KOPT-K1 (cell line): Measurements from ENCODE around the gene NBPF1.
"Not testable (repeated sequence)": the region's sequence is repeated elsewhere in the genome, so short reads cannot be mapped to it uniquely, and the experiment has no call there.

Source experiments
- H3K27ac ChIP-seq: fragments of 200-600 bp; sonication (generic); 2 replicates; pipeline ENCODE4 v1.5.1; 2016; ENCODE audit warnings: antibody characterized with exemption, mild to moderate bottlenecking, low read depth, low read length; ENCODE audit not compliant: poor library complexity, severe bottlenecking
- H3K36me3 ChIP-seq: fragments of 200-600 bp; sonication (generic); 2 replicates; pipeline ENCODE4 v1.5.1; 2017; ENCODE audit warnings: antibody characterized with exemption, mild to moderate bottlenecking, low read length, moderate library complexity; ENCODE audit not compliant: insufficient read depth
- H3K9me3 ChIP-seq: fragments of 200-600 bp; sonication (generic); 2 replicates; pipeline ENCODE4 v1.5.1; 2017; ENCODE audit warnings: antibody characterized with exemption, low read length, mild to moderate bottlenecking; ENCODE audit not compliant: insufficient read depth, poor library complexity, severe bottlenecking

The NBPF1 gene

DNA sequence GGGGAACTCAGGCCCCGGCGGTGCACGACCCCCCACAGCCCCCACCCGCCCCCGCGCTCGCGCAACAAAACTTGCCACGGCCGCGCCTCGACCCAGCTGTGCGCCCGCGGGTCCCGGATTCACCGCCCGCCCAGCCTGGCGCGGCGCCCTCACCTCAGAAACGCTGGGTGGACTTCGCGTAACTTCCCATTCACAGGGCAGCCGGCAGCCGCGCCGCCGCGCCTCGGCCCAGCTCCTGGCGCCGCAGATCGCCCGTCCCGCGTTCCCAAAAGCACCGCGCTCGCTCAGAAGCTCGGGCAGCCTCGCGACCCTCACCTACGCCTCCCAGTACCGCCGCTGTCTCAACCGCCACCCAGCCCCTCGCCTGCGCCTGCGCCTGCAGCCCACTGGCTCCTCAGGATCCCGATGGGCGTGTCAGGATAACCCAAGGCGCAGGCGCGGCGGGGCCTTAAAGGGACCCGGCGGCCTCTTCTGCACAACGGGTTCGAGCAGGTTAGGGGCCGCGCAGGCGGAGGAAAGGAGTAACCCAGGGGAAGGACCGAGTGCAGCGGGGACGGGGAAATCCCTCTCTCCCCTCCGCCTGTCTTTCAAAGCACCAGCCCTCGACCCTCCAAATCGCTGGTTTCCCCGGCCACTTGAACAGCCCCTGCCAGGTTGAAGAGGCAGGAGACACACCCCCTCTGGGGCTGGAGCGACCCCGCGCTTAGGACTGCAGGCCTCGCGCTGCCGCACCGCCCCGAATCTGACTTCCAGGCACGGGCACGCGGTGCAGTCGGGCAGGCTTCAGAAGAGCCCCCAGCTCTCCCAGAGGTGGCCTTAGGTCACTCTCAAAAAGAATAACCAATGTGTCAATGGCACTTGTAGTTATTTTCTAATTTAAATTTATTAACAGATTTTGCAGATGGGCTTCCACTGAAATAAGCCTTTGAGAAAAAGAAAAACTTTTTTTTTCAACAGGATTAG, at the start of gene NBPF1:
NBPF1 (minus strand) TSS at position 380 of the 963 bp plus-strand sequence.
- H3K27ac ChIP-seq, result peak within 1 kb of the TSS; percentile 56

DNA sequence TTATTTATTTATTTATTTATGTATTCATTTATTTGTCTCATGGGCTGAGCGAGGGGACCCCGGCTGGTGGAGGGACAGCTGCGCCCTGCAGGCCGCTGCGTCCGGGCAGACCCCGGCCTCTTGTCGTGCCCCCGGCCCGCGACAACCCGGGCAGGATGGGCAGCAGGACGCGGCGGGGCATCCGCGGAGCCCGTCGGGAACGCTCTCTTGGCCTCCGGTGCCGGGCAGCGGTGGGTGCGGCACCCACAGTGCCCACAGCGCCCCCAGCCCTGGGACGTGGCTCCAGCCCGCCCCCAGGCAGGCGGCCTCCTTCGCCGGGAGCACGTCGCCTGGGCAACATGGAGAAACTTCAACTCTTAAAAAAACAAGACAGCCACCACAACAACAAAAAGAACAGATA, 44.9 kb upstream of the NBPF1 start:
- H3K36me3 ChIP-seq, H3K27ac ChIP-seq, H3K9me3 ChIP-seq: not testable (repeated sequence)

More for the DNA sequence above, at the start of gene NBPF1:
- no peaks in the 10 kb centered on the region for H3K9me3 ChIP-seq
- peaks cover 8% of the 10 kb centered on the region; the same call in 1 of the 2 replicates for H3K36me3 ChIP-seq

DNA sequence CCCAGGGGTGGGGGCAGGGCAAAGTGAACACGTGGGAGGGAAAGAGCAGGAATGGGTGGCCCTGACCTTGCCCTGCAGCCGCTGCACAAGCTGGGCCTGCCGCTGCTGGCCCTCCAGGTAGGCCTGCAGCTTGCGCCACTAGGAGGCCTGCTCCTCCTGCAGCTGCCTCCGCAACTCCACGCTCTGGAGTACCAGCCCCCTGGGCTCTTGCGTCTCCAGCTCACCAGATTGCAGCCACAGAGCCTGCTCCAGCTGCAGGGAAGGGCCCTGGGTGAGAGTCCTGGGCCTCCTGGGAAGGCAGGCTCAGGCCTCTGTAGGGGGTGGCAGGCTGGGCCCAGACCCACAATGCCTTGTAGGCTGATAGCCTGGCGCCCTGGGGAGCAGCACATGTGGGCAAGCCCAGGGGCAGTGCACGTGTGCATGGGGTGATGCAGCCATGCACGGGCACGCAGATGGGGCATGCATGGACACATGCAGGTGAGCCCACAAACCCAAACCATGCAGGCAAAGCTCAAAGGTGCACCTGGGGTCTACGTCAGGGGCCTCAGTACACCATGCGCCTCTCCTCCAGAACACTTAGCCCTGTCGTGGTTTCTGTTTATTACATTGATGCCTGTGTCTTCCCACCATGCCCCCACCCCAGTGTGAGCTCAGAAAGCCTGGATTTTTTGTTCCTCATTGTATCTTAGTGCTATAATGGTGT, 43.8 kb upstream of the NBPF1 start:
- H3K9me3 ChIP-seq, H3K27ac ChIP-seq, H3K36me3 ChIP-seq: not testable (repeated sequence)

DNA sequence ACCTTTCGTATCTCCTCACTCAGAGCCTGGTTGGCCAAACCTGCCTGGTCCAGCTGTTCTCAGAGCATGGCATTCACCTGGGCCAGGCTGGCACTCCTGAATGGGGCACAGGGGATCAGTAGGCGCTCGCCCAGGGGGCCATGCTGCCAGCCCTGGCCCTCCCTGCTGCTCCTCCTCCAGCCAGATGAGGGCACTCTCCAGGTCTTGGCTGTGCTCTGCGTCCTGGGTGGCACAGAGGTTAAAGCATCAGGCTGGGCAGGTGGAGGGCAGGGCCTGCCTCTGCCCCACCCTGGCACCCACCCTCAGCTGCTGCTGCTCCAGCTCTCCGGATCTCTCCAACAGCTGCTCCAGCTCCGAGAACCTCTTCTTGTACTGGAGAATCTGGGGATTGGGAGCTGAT, 43.2 kb upstream of the NBPF1 start:
- not testable (repeated sequence) for H3K36me3 ChIP-seq, H3K27ac ChIP-seq, H3K9me3 ChIP-seq

DNA sequence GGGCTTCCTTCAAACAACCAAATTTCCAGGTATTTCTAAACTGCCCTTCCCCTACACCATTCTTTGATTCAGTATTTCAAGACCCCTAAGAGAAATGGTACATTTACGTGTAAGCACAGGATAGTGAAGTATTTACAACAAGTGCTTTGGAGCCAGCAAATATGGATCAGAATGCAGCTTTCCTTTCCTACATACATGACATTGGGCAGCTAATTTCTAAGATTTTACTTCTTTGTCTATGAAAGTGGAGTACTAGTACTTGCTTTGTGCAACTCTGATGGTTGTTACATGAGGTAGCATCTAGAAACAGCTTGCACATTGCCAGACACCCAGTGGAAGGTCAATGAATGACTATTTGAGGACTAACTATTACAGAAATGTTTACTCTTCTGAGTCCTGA, 38.2 kb upstream of the NBPF1 start:
- H3K27ac ChIP-seq, H3K36me3 ChIP-seq, H3K9me3 ChIP-seq: not testable (repeated sequence)

DNA sequence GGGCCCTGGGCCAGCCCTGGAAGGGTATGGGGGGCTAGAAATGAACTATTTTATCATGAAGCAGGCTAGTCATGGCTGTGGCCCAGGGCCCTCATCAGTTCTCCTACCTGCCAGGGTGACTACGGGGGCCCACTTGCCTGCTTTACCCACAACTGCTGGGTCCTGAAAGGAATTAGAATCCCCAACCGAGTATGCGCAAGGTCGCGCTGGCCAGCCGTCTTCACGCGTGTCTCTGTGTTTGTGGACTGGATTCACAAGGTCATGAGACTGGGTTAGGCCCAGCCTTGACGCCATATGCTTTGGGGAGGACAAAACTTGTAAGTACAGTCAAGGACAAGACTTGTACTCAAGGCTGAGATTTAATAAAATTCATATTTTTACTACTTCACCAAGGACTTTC, 36.6 kb upstream of the NBPF1 start:
- H3K27ac ChIP-seq, H3K9me3 ChIP-seq, H3K36me3 ChIP-seq: not testable (repeated sequence)

DNA sequence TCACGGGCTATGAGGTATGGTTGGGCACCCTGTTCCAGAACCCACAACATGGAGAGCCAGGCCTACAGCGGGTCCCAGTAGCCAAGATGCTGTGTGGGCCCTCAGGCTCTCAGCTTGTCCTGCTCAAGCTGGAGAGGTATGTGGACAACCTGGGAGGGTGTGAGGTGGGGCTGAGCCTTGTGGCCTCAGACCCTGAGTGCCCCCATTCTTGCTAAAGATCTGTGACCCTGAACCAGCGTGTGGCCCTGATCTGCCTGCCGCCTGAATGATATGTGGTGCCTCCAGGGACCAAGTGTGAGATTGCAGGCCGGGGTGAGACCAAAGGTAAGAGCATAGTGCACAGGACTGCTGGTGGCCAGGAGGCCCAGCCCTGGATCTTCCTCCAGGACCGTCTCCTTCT, 36.0 kb upstream of the NBPF1 start:
- H3K27ac ChIP-seq, H3K9me3 ChIP-seq, H3K36me3 ChIP-seq: not testable (repeated sequence)

DNA sequence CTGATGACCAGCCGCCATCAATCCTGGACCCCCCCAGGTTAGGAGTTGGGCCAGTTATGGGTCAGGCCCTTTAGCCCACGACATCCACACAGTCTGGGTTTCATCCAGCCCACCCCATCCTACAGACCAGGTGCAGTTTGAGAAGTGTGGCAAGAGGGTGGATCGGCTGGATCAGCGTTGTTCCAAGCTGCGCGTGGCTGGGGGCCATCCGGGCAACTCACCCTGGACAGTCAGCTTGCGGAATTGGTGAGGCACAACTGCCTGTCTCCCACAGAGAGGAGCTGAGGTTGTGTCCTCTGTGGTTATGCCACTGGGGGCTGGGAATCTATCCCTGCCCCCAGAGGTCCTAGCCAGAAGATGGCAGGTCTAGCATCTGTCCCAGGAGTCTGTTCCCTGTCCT, 35.4 kb upstream of the NBPF1 start:
- H3K27ac ChIP-seq, H3K36me3 ChIP-seq, H3K9me3 ChIP-seq: not testable (repeated sequence)

DNA sequence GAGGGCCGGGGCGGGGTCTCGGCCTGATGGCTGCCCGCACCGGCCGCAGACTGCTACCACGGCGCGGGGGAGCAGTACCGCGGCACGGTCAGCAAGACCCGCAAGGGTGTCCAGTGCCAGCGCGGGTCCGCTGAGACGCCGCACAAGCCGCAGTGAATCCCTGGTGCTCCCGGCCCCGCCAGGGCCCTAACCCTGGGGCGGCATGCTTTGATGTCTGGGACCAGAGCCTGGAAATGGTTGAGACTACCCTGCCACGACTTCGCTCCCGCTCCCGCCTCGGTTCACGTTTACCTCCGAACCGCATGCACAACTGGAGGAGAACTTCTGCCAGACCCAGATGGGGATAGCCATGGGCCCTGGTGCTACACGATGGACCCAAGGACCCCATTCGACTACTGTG, 34.9 kb upstream of the NBPF1 start:
- H3K36me3 ChIP-seq, H3K27ac ChIP-seq, H3K9me3 ChIP-seq: not testable (repeated sequence)

DNA sequence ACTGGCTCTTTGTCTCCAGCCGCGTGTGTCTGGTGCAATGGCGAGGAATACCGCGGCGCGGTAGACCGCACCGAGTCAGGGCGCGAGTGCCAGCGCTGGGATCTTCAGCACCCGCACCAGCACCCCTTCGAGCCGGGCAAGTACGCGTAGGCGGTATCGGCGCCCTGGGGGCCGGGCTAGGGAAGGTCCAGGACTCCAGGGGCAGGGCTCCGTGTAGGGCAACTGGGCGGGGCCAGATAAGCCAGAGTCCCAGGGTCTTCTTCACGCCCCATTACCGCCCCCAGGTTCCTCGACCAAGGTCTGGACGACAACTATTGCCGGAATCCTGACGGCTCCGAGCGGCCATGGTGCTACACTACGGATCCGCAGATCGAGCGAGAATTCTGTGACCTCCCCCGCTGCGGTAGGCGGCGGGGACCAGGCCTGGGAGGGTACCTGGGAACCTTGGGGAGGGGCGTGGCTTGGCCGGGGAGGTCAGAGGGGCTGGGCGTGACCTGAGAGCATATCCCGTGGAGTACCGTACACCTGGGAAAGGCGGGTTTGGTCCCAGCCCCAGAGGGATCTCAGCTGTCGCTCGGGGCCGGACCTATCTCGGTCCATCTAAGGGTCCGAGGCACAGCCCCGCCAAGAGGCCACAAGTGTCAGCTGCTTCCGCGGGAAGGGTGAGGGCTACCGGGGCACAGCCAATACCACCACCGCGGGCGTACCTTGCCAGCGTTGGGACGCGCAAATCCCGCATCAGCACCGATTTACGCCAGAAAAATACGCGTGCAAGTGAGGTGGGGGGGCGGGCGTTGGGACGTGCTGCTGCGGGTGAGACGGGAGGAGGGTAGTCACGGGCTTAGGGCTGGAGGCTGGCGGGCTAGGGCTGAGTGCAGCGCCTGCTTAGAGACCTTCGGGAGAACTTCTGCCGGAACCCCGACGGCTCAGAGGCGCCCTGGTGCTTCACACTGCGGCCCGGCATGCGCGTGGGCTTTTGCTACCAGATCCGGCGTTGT, 34.1 kb upstream of the NBPF1 start:
- not testable (repeated sequence) for H3K27ac ChIP-seq, H3K9me3 ChIP-seq, H3K36me3 ChIP-seq

DNA sequence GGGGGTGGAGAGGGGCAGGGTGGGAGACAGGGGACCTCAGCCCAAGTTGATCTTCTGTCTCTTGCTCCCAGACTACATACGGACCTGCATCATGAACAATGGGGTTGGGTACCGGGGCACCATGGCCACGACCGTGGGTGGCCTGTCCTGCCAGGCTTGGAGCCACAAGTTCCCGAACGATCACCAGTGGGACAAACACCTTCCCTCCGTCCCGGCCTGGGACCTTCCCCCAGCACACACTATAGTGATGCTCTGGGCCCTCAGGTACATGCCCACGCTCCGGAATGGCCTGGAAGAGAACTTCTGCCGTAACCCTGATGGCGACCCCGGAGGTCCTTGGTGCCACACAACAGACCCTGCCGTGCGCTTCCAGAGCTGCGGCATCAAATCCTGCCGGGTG, 33.4 kb upstream of the NBPF1 start:
- not testable (repeated sequence) for H3K9me3 ChIP-seq

DNA sequence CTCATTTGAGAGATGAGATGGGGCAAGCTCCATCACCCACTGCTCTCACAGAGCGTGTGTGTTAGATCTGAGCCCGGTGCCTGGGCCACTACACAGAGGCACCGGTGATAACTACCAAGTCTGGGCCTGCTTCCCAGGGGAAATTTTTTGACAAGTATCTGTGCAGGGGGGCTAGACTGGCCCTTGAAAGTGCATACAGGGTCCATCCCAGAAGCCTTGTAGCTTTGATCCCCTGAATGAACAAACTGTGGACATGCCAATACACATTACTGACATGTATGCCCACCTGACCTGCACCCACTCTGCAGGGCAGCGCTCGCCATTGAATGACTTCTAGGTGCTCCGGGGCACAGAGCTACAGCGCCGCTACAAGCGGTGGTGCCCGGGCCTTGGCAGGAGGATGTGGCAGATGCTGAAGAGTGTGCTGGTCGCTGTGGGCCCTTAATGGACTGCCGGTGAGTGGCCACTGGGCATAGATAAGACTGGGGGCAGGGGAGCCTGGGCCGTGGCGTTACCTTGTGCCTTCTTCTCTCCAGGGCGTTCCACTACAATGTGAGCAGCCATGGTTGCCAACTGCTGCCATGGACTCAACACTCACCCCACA, 32.8 kb upstream of the NBPF1 start:
- H3K27ac ChIP-seq, H3K36me3 ChIP-seq, H3K9me3 ChIP-seq: not testable (repeated sequence)

More for the DNA sequence above, 33.4 kb upstream of the NBPF1 start:
- not testable (repeated sequence) for H3K36me3 ChIP-seq, H3K27ac ChIP-seq

DNA sequence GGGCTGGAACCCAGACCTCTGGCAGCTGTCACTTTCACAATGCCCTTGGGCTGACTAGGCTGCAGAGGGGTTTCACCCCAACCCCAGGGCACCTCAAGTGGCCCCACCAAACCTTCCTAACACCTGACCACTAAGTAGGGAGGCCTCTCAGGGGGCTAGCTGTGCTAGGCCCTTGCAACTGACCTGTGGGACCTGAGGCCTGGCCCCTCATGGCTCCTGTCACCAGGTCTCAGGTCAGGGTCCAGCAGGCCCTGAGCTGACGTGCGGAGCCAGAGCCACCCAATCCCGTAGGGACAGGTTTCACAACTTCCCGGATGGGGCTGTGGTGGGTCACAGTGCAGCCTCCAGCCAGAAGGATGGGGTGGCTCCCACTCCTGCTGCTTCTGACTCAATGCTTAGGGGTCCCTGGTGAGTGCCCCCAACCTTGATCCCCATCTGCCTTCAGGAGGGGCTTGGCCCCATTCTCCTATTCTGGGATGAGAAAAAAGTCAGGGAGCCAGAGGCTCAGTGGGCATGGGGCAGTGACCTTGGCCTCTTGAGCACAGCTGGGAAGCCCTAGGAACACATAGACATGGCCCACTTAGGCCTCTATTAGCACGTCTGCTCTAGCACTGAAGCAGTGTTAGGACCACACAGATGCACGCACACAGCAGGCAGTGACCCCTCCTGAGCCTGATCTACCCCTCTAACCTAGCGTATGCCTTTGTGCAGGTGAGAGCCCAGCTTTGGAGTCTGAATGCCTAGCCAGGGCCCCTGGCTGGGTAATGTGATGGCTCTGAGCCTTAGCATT, 32.1 kb upstream of the NBPF1 start:
- H3K36me3 ChIP-seq, H3K9me3 ChIP-seq: not testable (repeated sequence)
- peak overlapping the region; percentile 75 for H3K27ac ChIP-seq
